H1 (cell line): ENCODE measurements around the gene SFRP2. TPM values are rescaled to one million over a fixed set of nuclear protein-coding genes. Genes with fewer than 3 reads are reported as not detected.
A peak's percentile ranks its signal among the peaks of the same experiment; 100 is the strongest.

ENCODE experiments used
- ATF3 ChIP-seq: IDR thresholded peaks from 2 replicates; pipeline ENCODE4 v1.6.1; 2011; ENCODE audit warnings: low read depth, mild to moderate bottlenecking, low read length; ENCODE audit not compliant: insufficient read depth
- BRCA1 ChIP-seq: IDR thresholded peaks from 2 replicates; pipeline ENCODE4 v1.6.1; 2012; ENCODE audit warnings: low read depth, low read length, improper control_type of control experiment
- CBX5 ChIP-seq: fragments of 300-800, 300-1000 bp; sonication (generic); IDR thresholded peaks from 2 replicates; pipeline ENCODE4 v1.7.1; 2016; ENCODE audit warnings: antibody characterized with exemption, low read length, low read depth
- CBX8 ChIP-seq: fragments of 300-800, 300-1000 bp; sonication (generic); IDR thresholded peaks from 2 replicates; pipeline ENCODE4 v1.7.1; 2016; ENCODE audit warnings: low read depth, low read length, borderline replicate concordance
- EP300 ChIP-seq, 2 experiments: IDR thresholded peaks; 1 replicate in 1 of 2; 2 replicates in 1 of 2; pipeline ENCODE4 v1.6.1; 2011 to 2012; ENCODE audit warnings: low read depth in 2 of 2, low read length in 2 of 2, mild to moderate bottlenecking in 2 of 2, borderline replicate concordance in 1 of 2, inconsistent platforms in 1 of 2, moderate library complexity in 1 of 2
- FOSL1 ChIP-seq: IDR thresholded peaks from 2 replicates; pipeline ENCODE4 v1.6.1; 2011; ENCODE audit warnings: mild to moderate bottlenecking, low read depth, low read length, moderate library complexity; ENCODE audit not compliant: insufficient read depth
- HDAC6 ChIP-seq: IDR thresholded peaks from one replicate; pipeline ENCODE4 v1.7.1; 2012; ENCODE audit warnings: low read depth, mild to moderate bottlenecking, inconsistent platforms, low read length, moderate library complexity
- MAFK ChIP-seq: IDR thresholded peaks from 2 replicates; pipeline ENCODE4 v1.6.1; 2012; ENCODE audit warnings: low read depth, mild to moderate bottlenecking, improper control_type of control experiment, low read length
- NANOG ChIP-seq: IDR thresholded peaks from 2 replicates; pipeline ENCODE4 v1.6.1; 2011; ENCODE audit warnings: low read length, low read depth, mild to moderate bottlenecking, inconsistent platforms; ENCODE audit not compliant: insufficient read depth, poor library complexity, severe bottlenecking
- PHF8 ChIP-seq: fragments of 200-600 bp; sonication (generic); conservative IDR thresholded peaks from 2 replicates; pipeline ENCODE4 v1.7.1; 2012; ENCODE audit warnings: low read depth, mild to moderate bottlenecking, inconsistent platforms, low read length, moderate library complexity
- POLR2AphosphoS5 ChIP-seq: IDR thresholded peaks from 2 replicates; pipeline ENCODE4 v1.6.1; 2011; ENCODE audit warnings: low read depth, low read length
- POU5F1 ChIP-seq: IDR thresholded peaks from 2 replicates; pipeline ENCODE4 v1.6.1; 2011; ENCODE audit warnings: low read depth, mild to moderate bottlenecking, low read length, moderate library complexity
- RNF2 ChIP-seq: fragments of 200-900, 300-1000 bp; sonication (generic); IDR thresholded peaks from 2 replicates; pipeline ENCODE4 v1.7.1; 2016; ENCODE audit warnings: borderline replicate concordance, low read depth, mild to moderate bottlenecking, antibody characterized with exemption, low read length; ENCODE audit not compliant: poor library complexity, severe bottlenecking; ENCODE audit errors: missing control alignments
- SAP30 ChIP-seq: fragments of 300-600 bp; sonication (generic); IDR thresholded peaks from 2 replicates; pipeline ENCODE4 v1.7.1; 2012; ENCODE audit warnings: low read length, moderate library complexity, mild to moderate bottlenecking, inconsistent platforms; ENCODE audit not compliant: insufficient read depth, insufficient replicate concordance
- SIRT6 ChIP-seq: IDR thresholded peaks from one replicate; pipeline ENCODE4 v1.7.1; 2012; ENCODE audit warnings: low read length, inconsistent platforms
- SP2 ChIP-seq: IDR thresholded peaks from 2 replicates; pipeline ENCODE4 v1.6.1; 2012; ENCODE audit warnings: mild to moderate bottlenecking, low read length, inconsistent platforms
- SRF ChIP-seq: IDR thresholded peaks from 2 replicates; pipeline ENCODE4 v1.6.1; 2011; ENCODE audit warnings: mild to moderate bottlenecking, low read depth, low read length, moderate library complexity
- SUZ12 ChIP-seq: fragments of 200-600 bp; sonication (generic); IDR thresholded peaks from 2 replicates; pipeline ENCODE4 v1.6.1; 2012; ENCODE audit warnings: mild to moderate bottlenecking, inconsistent platforms, low read length, moderate library complexity, mixed read lengths
- TAF7 ChIP-seq: optimal IDR thresholded peaks from 2 replicates; pipeline ENCODE3; 2011; ENCODE audit warnings: low read depth, mild to moderate bottlenecking, inconsistent platforms, low read length, moderate library complexity, borderline replicate concordance
- polyA plus RNA-seq, 7 experiments: library from polyadenylated mRNA; depleted of rRNA in 3 of 7; stranded (reverse) in 5 of 7; unstranded in 2 of 7; fragments of >200 nt in 5 of 7; fragments of 200-250 nt in 2 of 7; gene quantifications; 1 replicate in 5 of 7; 2 replicates in 1 of 7; 4 replicates in 1 of 7; pipeline versions ENCODE4 v1.2.1 to v1.2.3, GENCODE V29; 2011 to 2013; ENCODE audit warnings: missing spikeins in 2 of 7, mixed read lengths in 2 of 7
- total RNA-seq: library from RNA; stranded (reverse); fragmentation: NEBNext Ultra II Directional; extraction: Animal tissue kit (Norgen Biotek cat#: 25700); gene quantifications from 2 replicates; pipeline ENCODE4 v1.2.1, GENCODE V29; 2021
- TF ChIP-seq, protein P1 (sequence below): IDR thresholded peaks from 2 replicates; pipeline ENCODE4 v1.6.1; 2012; ENCODE audit warnings: low read length, inconsistent platforms

The SFRP2 gene
- total and polyA plus RNA-seq, 2 of the 8 experiments (the other 6 are each of a cell fraction or from before 2014, with no cell fraction given) = 108 to 342 TPM

- TF ChIP-seq CBX5 (no peak), FOSL1 (no peak), ATF3 (no peak), SIRT6 (no peak), SP2 (no peak), PHF8 (no peak), POU5F1 (no peak), CBX8 (no peak), EP300 (IDR thresholded peaks at IDR 0.05; ENCODE audit: borderline replicate concordance in 1 of 2, low read depth in 2 of 2, low read length in 2 of 2) (peak in 1 of 2 experiments; percentile 29; a peak in 1 of 3 replicates), SRF (no peak), NANOG (no peak), RNF2 (no peak), SUZ12 (no peak; the same call in 1 of the 2 replicates), TAF7 (peak; percentile 50), SAP30 (no peak), HDAC6 (no peak), BRCA1 (no peak), POLR2AphosphoS5 (peak; percentile 80), MAFK (no peak)
- TF ChIP-seq, protein P1, sequence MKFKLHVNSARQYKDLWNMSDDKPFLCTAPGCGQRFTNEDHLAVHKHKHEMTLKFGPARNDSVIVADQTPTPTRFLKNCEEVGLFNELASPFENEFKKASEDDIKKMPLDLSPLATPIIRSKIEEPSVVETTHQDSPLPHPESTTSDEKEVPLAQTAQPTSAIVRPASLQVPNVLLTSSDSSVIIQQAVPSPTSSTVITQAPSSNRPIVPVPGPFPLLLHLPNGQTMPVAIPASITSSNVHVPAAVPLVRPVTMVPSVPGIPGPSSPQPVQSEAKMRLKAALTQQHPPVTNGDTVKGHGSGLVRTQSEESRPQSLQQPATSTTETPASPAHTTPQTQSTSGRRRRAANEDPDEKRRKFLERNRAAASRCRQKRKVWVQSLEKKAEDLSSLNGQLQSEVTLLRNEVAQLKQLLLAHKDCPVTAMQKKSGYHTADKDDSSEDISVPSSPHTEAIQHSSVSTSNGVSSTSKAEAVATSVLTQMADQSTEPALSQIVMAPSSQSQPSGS = peak; percentile 98
Measured at GRCh38 chr4:153791746-153792617, 3.1 kb upstream of the SFRP2 start (continued).
